H1 (cell line): ENCODE data around the gene C20orf144. TPM values are rescaled to one million over a fixed set of nuclear protein-coding genes. Genes with fewer than 3 reads are reported as not detected.

Experiments
- CTCF ChIA-PET: fragments of 300-600 bp; sonication (Branson Sonifier 250); formaldehyde crosslinking; loops from one replicate; lab custom pipeline; 2021; ENCODE audit not compliant: partially characterized antibody; lab: Charles Lee
- POLR2A ChIA-PET: fragments of 300-600 bp; sonication (Branson Sonifier 250); formaldehyde crosslinking; loops from one replicate; lab custom pipeline; 2021; ENCODE audit warnings: inconsistent platforms; ENCODE audit not compliant: partially characterized antibody; lab: Charles Lee
- DNase-seq, 2 experiments: peaks; one replicate each; pipeline versions ENCODE4 v3.0.0 to v3.0.0-alpha.2; 2010 to 2022; ENCODE audit warnings: low spot score in 2 of 2, low read depth in 1 of 2, mixed read lengths in 1 of 2
- FAIRE-seq: peaks from 2 replicates; lab custom pipeline; 2011; peaks lifted over from hg19 to GRCh38; lab: Jason Lieb, UNC
- H2AFZ ChIP-seq: 2 replicates; pipeline ENCODE4 v1.8.1; 2012; ENCODE audit warnings: low read length, inconsistent platforms
- H2AK5ac ChIP-seq: 2 replicates; pipeline ENCODE4 v1.6.1; 2013; ENCODE audit warnings: low read depth, low read length
- H2BK120ac ChIP-seq: replicated peaks from 2 replicates; pipeline ENCODE3; 2013; ENCODE audit warnings: low read depth, low read length, inconsistent platforms
- H2BK12ac ChIP-seq: 2 replicates; pipeline ENCODE4 v1.6.1; 2013; ENCODE audit warnings: low read depth, low read length
- H2BK15ac ChIP-seq: 2 replicates; pipeline ENCODE4 v1.6.1; 2013; ENCODE audit warnings: low read length
- H2BK20ac ChIP-seq: 2 replicates; pipeline ENCODE4 v1.6.1; 2013; ENCODE audit warnings: low read length
- H2BK5ac ChIP-seq: 2 replicates; pipeline ENCODE4 v1.6.1; 2013; ENCODE audit warnings: low read depth, low read length
- H3K14ac ChIP-seq: 2 replicates; pipeline ENCODE4 v1.6.1; 2013; ENCODE audit warnings: inconsistent platforms; ENCODE audit not compliant: insufficient read length
- H3K18ac ChIP-seq: 2 replicates; pipeline ENCODE4 v1.6.1; 2013; ENCODE audit warnings: low read length; ENCODE audit errors: extremely low read depth
- H3K23ac ChIP-seq: 2 replicates; pipeline ENCODE4 v1.6.1; 2013; ENCODE audit warnings: inconsistent platforms; ENCODE audit not compliant: insufficient read length
- H3K23me2 ChIP-seq: 2 replicates; pipeline ENCODE4 v1.6.1; 2013; ENCODE audit warnings: low read depth, low read length
- H3K27ac ChIP-seq: 2 replicates; pipeline ENCODE4 v1.6.1; 2011; ENCODE audit warnings: low read depth, low read length, inconsistent platforms
- H3K27me3 ChIP-seq, 4 experiments: replicated peaks in 1 of 4; 1 replicate in 1 of 4; 2 replicates in 3 of 4; pipeline versions ENCODE4 v1.6.1 to v1.8.1; 2011 to 2013; ENCODE audit warnings: low read length in 3 of 4, mild to moderate bottlenecking in 3 of 4, inconsistent platforms in 2 of 4, mixed read lengths in 2 of 4, moderate library complexity in 1 of 4; ENCODE audit not compliant: control insufficient read depth in 3 of 4, insufficient read depth in 3 of 4; ENCODE audit errors: extremely low read depth in 1 of 4
- H3K36me3 ChIP-seq, 4 experiments: 2 replicates each; pipeline versions ENCODE4 v1.6.1 to v1.8.1; 2011 to 2013; ENCODE audit warnings: mild to moderate bottlenecking in 4 of 4, low read length in 3 of 4, moderate library complexity in 2 of 4, control low read depth in 1 of 4, inconsistent platforms in 1 of 4; ENCODE audit not compliant: insufficient read depth in 4 of 4, control insufficient read depth in 2 of 4
- H3K4ac ChIP-seq: replicated peaks from 2 replicates; pipeline ENCODE3; 2013; ENCODE audit warnings: low read length, low read depth, mixed read lengths, inconsistent platforms; ENCODE audit not compliant: insufficient read length
- H3K4me1 ChIP-seq, 4 experiments: replicated peaks in 1 of 4; 1 replicate in 1 of 4; 2 replicates in 3 of 4; pipeline versions ENCODE4 v1.6.1 to v1.8.1; 2011 to 2013; ENCODE audit warnings: low read length in 3 of 4, inconsistent platforms in 2 of 4, mixed read lengths in 1 of 4; ENCODE audit not compliant: insufficient read depth in 4 of 4, control insufficient read depth in 3 of 4
- H3K4me2 ChIP-seq, 2 experiments: 2 replicates each; pipeline versions ENCODE4 v1.6.1 to v1.8.1; 2011 to 2013; ENCODE audit warnings: low read depth in 2 of 2, low read length in 2 of 2, control low read depth in 1 of 2, inconsistent platforms in 1 of 2, mild to moderate bottlenecking in 1 of 2; ENCODE audit not compliant: insufficient read depth in 1 of 2
- H3K4me3 ChIP-seq, 4 experiments: fragments of 200-600, 300-600 bp in 1 of 4; sonication (generic), shearing (Covaris generic), sonication (Bioruptor Twin) in 1 of 4; 2 replicates each; pipeline versions ENCODE4 v1.5.1 to v1.8.1; 2011 to 2016; ENCODE audit warnings: low read length in 4 of 4, low read depth in 3 of 4, control low read depth in 2 of 4, inconsistent platforms in 2 of 4, mild to moderate bottlenecking in 2 of 4, mixed read lengths in 1 of 4, moderate library complexity in 1 of 4; ENCODE audit not compliant: insufficient read depth in 2 of 4; ENCODE audit errors: extremely low read depth in 1 of 4
- H3K56ac ChIP-seq: replicated peaks from 2 replicates; pipeline ENCODE3; 2013; ENCODE audit warnings: low read depth, mild to moderate bottlenecking, mixed read lengths, low read length, inconsistent platforms; ENCODE audit not compliant: insufficient read length
- H3K79me1 ChIP-seq: 2 replicates; pipeline ENCODE4 v1.6.1; 2013; ENCODE audit warnings: low read depth, low read length, control low read depth
- H3K79me2 ChIP-seq, 2 experiments: 2 replicates each; pipeline versions ENCODE4 v1.6.1 to v1.8.1; 2012 to 2013; ENCODE audit warnings: low read length in 2 of 2, mild to moderate bottlenecking in 2 of 2, inconsistent platforms in 1 of 2; ENCODE audit not compliant: insufficient read depth in 2 of 2, control insufficient read depth in 1 of 2
- H3K9ac ChIP-seq, 4 experiments: replicated peaks in 1 of 4; 1 replicate in 1 of 4; 2 replicates in 3 of 4; pipeline versions ENCODE4 v1.6.1 to v1.8.1; 2011 to 2013; ENCODE audit warnings: low read depth in 3 of 4, low read length in 3 of 4, control low read depth in 2 of 4, mild to moderate bottlenecking in 2 of 4, moderate library complexity in 2 of 4, inconsistent platforms in 1 of 4; ENCODE audit errors: extremely low read depth in 1 of 4
- H3K9me3 ChIP-seq, 2 experiments: 2 replicates each; pipeline versions ENCODE4 v1.6.1 to v1.8.1; 2012 to 2013; ENCODE audit warnings: mild to moderate bottlenecking in 2 of 2, moderate library complexity in 2 of 2, control low read depth in 1 of 2, inconsistent platforms in 1 of 2, low read depth in 1 of 2, low read length in 1 of 2, mixed read lengths in 1 of 2; ENCODE audit not compliant: insufficient read depth in 2 of 2
- H4K20me1 ChIP-seq, 2 experiments: replicated peaks in 1 of 2; 2 replicates each; pipeline versions ENCODE3 to v1.8.1; 2011 to 2013; ENCODE audit warnings: inconsistent platforms in 2 of 2, low read length in 2 of 2, mild to moderate bottlenecking in 1 of 2; ENCODE audit not compliant: insufficient read depth in 2 of 2, control insufficient read depth in 1 of 2
- H4K5ac ChIP-seq: 2 replicates; pipeline ENCODE4 v1.6.1; 2013; ENCODE audit warnings: low read length, low read depth, mixed read lengths, inconsistent platforms; ENCODE audit not compliant: insufficient read length
- H4K8ac ChIP-seq: 2 replicates; pipeline ENCODE4 v1.8.0; 2013; ENCODE audit warnings: mild to moderate bottlenecking, moderate library complexity, low read length, inconsistent platforms; ENCODE audit not compliant: insufficient read depth; ENCODE audit errors: extremely low read depth
- H4K91ac ChIP-seq: replicated peaks from 2 replicates; pipeline ENCODE3; 2013; ENCODE audit warnings: low read length, mixed read lengths, inconsistent platforms; ENCODE audit not compliant: insufficient read length
- CREB1 ChIP-seq: IDR thresholded peaks from 2 replicates; pipeline ENCODE4 v1.6.1; 2012; ENCODE audit warnings: inconsistent platforms
- EP300 ChIP-seq, 2 experiments: IDR thresholded peaks; 1 replicate in 1 of 2; 2 replicates in 1 of 2; pipeline ENCODE4 v1.6.1; 2011 to 2012; ENCODE audit warnings: low read depth in 2 of 2, low read length in 2 of 2, mild to moderate bottlenecking in 2 of 2, borderline replicate concordance in 1 of 2, inconsistent platforms in 1 of 2, moderate library complexity in 1 of 2
- HDAC2 ChIP-seq, 2 experiments: fragments of 300-600 bp in 1 of 2; sonication (generic) in 1 of 2; IDR thresholded peaks; 2 replicates each; pipeline ENCODE4 v1.6.1; 2011 to 2012; ENCODE audit warnings: low read depth in 2 of 2, low read length in 2 of 2, mild to moderate bottlenecking in 2 of 2, moderate library complexity in 2 of 2, borderline replicate concordance in 1 of 2, inconsistent platforms in 1 of 2
- WGBS, 2 experiments: shearing (Covaris generic) in 1 of 2; methylation state at CpG; one replicate each; pipeline versions ENCODE4 v1.1.6 to v1.1.7; 2013 to 2015; ENCODE audit warnings: low lambda C conversion rate in 2 of 2, mixed read lengths in 2 of 2, inconsistent platforms in 1 of 2, low coverage in 1 of 2, missing lambda C conversion rate in 1 of 2; ENCODE audit not compliant: insufficient replicate concordance in 2 of 2, insufficient coverage in 1 of 2, insufficient read length in 1 of 2; ENCODE audit errors: extremely low coverage in 1 of 2, missing lambda C conversion rate in 1 of 2; 5-methylcytosine and 5-hydroxymethylcytosine counted together
- polyA plus RNA-seq, 7 experiments: library from polyadenylated mRNA; depleted of rRNA in 3 of 7; stranded (reverse) in 5 of 7; unstranded in 2 of 7; fragments of >200 nt in 5 of 7; fragments of 200-250 nt in 2 of 7; gene quantifications; 1 replicate in 5 of 7; 2 replicates in 1 of 7; 4 replicates in 1 of 7; pipeline versions ENCODE4 v1.2.1 to v1.2.3, GENCODE V29; 2011 to 2013; ENCODE audit warnings: missing spikeins in 2 of 7, mixed read lengths in 2 of 7
- total RNA-seq: library from RNA; stranded (reverse); fragmentation: NEBNext Ultra II Directional; extraction: Animal tissue kit (Norgen Biotek cat#: 25700); gene quantifications from 2 replicates; pipeline ENCODE4 v1.2.1, GENCODE V29; 2021
- TF ChIP-seq, protein P1 (sequence below): IDR thresholded peaks from 2 replicates; pipeline ENCODE4 v1.6.1; 2012; ENCODE audit warnings: inconsistent platforms

The C20orf144 gene
- total and polyA plus RNA-seq, 2 of the 8 experiments (the other 6 are each of a cell fraction or from before 2014, with no cell fraction given): 0.21 to 0.24 TPM

DNA sequence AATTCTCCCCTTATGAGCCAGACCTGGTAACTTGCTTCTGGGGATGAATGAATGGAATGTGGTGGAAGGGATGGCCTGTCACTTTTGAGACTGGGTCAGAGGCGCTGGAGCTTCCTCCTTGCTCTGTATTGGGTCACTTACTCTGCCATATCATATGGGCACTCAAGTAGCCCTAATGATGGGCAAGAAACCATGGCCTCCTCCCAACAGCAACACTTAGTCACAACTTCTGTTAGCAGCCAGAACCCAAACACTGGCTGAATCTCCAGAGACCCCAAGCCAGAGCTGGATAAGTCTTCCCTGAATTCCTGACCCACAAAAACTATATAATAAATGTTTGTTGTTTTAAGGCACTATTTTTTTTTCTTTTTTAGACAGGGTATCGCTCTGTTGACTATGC is 18.6 kb downstream of the C20orf144 start:
- WGBS, 2 experiments: 96% methylated on average over 2 of the region's 2 CpGs; no CpG with 5 or more reads in 1 of the 2 experiments
- no peak overlapping the region for H2BK12ac ChIP-seq
- no peak overlapping the region for H2BK20ac ChIP-seq
- H3K23ac ChIP-seq: no peak overlapping the region
- H4K8ac ChIP-seq: no peak overlapping the region
- H3K4ac ChIP-seq: no peak overlapping the region
- peaks cover 19% of the 10 kb centered on the region for H3K79me1 ChIP-seq
- no peak overlapping the region for H2AFZ ChIP-seq
- H3K27me3 ChIP-seq: no peaks in the 10 kb centered on the region
- no peak overlapping the region for H3K18ac ChIP-seq
- no peaks in the 10 kb centered on the region for H3K9me3 ChIP-seq
- no peak overlapping the region for H4K5ac ChIP-seq
- no peak overlapping the region for H2BK15ac ChIP-seq
- no peak overlapping the region for H3K56ac ChIP-seq
- no peak overlapping the region for H4K91ac ChIP-seq
- peaks cover 19 to 38% (median 33%) of the 10 kb centered on the region in 4 experiments; a peak in 7 of 8 replicates for H3K36me3 ChIP-seq
- FAIRE-seq: no peak
- H2AK5ac ChIP-seq: no peak overlapping the region
- no peak overlapping the region for H3K27ac ChIP-seq
- CTCF ChIA-PET: interaction anchor here (0.6 to 2.2 kb wide), 5 partner anchors 10 to 158 kb away, joined by 3 to 14 read pairs (median 4); partner anchors contain the start of gene ACTL10
- peaks cover 0 to 51% of the 10 kb centered on the region in 2 experiments; a peak in 3 of 4 replicates for H3K79me2 ChIP-seq
- DNase-seq: no peak
- H4K20me1 ChIP-seq: peaks cover 19 to 58% of the 10 kb centered on the region in 2 experiments
- peaks cover 9% of the 10 kb centered on the region for H3K23me2 ChIP-seq
- H3K9ac ChIP-seq: no peak overlapping the region
- no peak overlapping the region for H3K4me3 ChIP-seq
- POLR2A ChIA-PET: interaction anchor here (1.1 to 14.0 kb wide), 5 partner anchors 9 to 211 kb away, joined by 3 to 245 read pairs (median 4); partner anchors contain the start of genes ACTL10, C20orf144, NECAB3 and PXMP4
- H3K4me2 ChIP-seq: no peak overlapping the region
- H3K14ac ChIP-seq: no peak overlapping the region
- H3K4me1 ChIP-seq: peaks cover 4 to 20% (median 12%) of the 10 kb centered on the region in 4 experiments
- no peak overlapping the region for H2BK120ac ChIP-seq
- no peak overlapping the region for H2BK5ac ChIP-seq
- TF ChIP-seq CREB1: no peak
- TF ChIP-seq, protein P1, sequence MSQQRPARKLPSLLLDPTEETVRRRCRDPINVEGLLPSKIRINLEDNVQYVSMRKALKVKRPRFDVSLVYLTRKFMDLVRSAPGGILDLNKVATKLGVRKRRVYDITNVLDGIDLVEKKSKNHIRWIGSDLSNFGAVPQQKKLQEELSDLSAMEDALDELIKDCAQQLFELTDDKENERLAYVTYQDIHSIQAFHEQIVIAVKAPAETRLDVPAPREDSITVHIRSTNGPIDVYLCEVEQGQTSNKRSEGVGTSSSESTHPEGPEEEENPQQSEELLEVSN: no peak
- TF ChIP-seq HDAC2 (IDR thresholded peaks at IDR 0.05; ENCODE audit: borderline replicate concordance in 1 of 2, low read depth in 2 of 2, low read length in 2 of 2): no peak
- TF ChIP-seq EP300 (IDR thresholded peaks at IDR 0.05; ENCODE audit: borderline replicate concordance in 1 of 2, low read depth in 2 of 2, low read length in 2 of 2): no peak
